Measurements from ENCODE around the gene TEDDM1.

TEDDM1 gene

DNA sequence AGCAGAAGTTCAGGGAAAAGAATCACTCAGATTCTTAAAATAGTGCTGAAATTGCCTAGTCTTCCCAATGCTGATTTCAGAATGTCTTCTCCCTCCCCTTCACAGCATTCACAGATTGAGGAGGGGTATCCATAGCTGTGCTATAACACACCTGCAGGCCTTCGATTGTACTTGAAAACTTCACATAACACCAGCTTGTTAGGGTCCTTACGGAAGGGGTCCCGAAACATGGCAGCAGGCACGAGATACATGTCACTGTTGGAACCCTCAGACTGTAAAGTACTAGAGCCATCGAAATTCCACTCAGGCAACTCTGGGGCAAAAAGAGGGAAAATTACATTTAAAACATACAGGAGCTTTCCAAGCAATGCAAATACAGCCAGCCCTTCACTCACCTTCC lies 13.5 kb downstream of the TEDDM1 start:
- TF ChIP-seq ZFX (IDR thresholded peaks at IDR 0.05) = no peak
- TF ChIP-seq, protein P1, sequence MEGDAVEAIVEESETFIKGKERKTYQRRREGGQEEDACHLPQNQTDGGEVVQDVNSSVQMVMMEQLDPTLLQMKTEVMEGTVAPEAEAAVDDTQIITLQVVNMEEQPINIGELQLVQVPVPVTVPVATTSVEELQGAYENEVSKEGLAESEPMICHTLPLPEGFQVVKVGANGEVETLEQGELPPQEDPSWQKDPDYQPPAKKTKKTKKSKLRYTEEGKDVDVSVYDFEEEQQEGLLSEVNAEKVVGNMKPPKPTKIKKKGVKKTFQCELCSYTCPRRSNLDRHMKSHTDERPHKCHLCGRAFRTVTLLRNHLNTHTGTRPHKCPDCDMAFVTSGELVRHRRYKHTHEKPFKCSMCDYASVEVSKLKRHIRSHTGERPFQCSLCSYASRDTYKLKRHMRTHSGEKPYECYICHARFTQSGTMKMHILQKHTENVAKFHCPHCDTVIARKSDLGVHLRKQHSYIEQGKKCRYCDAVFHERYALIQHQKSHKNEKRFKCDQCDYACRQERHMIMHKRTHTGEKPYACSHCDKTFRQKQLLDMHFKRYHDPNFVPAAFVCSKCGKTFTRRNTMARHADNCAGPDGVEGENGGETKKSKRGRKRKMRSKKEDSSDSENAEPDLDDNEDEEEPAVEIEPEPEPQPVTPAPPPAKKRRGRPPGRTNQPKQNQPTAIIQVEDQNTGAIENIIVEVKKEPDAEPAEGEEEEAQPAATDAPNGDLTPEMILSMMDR (conservative IDR thresholded peaks at IDR 0.05) = no peak
- H3K27ac ChIP-seq = no peak overlapping the region

DNA sequence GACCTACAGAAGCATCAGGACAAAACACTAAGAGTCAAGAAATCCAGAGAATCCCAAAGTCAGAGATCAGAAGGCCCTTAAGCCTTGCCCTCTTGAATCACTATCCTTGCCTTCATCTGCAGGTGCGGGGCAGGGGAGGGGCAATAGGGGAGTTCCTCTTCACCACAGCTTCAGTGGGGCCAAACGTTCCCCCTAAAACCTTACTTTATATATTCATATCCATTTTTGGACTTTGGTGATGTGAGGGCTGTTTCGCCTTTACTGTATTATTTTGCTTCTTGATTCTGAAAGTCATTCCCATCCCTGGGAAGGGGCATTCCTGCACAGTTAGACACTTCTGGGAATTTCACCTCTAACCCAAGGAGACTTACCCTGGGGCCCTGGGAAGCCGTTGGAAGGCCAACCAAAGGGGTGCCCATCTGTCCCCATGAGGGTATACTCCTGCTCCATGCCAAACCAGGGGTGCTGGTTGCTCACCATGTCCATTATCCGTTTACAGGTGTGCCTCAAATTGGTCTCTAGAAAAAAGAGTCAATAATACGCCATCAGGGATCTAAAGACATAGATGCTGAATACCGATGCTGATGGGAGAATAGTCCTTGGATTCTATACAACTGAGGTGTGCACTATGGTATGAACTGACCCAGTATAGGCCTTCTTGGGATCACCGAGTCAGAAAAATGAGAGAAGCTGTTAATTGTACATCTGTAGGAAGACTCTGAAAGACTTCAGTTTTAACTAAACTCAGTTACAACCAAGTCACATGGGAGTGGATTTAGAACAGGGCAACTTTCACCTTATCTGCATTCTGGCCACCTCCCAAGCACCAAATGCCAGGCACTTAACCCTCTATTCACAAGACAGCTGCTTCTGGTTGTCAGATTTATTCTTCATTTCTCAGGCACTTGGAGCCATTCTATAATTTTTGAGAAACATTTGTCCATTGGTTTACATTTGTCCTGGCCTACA lies 14.3 kb downstream of the TEDDM1 start:
- TF ChIP-seq, protein P1 (conservative IDR thresholded peaks at IDR 0.05) = no peak
- no peak for TF ChIP-seq ZFX (IDR thresholded peaks at IDR 0.05)
- no peak overlapping the region for H3K27ac ChIP-seq

DNA sequence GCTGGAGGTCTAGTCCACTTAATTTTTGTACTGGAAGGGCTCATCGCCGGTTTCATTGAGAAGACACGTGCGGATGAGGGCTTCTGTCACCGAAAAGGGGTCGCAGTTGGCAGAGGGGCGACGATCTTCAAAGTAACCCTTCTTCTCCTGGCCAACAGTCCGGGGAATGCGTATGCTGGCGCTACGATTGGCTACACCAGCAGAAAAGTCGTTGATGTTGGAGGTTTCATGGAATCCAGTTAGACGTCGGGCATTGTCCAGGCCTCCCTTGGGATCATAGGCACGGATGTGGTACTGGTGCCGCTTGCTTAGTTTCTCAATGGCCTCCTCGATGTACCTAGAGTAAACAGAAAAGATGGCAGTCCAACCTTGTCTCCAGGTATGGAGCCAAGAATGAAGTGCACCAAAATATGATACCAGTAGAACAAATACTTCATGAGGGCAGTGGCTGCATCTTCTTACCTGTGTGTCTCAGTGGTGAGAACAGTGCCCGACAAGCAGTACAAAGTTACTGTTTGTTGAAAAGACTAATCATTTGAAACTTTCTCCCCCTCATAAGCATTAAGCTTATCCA lies 16.0 kb downstream of the TEDDM1 start:
- H3K27ac ChIP-seq = no peak overlapping the region
- TF ChIP-seq, protein P1 (conservative IDR thresholded peaks at IDR 0.05) = no peak
- no peak for TF ChIP-seq ZFX (IDR thresholded peaks at IDR 0.05)

DNA sequence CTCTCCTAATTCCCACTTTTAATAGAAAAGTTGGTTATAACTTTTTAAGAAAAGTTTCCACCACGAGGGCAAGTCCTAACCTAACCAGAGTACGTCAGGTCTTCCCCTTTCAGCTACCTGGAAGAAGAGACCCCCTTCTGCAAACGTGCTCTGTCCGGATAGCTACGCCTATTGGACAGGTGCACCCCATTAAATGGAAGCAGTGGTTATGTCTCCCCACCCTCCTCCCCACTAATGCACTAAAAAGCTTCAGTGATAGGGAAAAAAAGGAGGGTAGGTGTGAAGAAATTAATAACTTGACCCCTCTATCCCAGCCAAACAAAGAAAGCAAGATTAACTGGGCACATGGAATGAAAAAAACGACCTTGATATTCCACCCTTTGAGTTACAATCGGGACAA lies 16.5 kb downstream of the TEDDM1 start:
- no peak overlapping the region for H3K27ac ChIP-seq
- TF ChIP-seq ZFX (IDR thresholded peaks at IDR 0.05) = no peak
- TF ChIP-seq, protein P1 (conservative IDR thresholded peaks at IDR 0.05) = no peak

DNA sequence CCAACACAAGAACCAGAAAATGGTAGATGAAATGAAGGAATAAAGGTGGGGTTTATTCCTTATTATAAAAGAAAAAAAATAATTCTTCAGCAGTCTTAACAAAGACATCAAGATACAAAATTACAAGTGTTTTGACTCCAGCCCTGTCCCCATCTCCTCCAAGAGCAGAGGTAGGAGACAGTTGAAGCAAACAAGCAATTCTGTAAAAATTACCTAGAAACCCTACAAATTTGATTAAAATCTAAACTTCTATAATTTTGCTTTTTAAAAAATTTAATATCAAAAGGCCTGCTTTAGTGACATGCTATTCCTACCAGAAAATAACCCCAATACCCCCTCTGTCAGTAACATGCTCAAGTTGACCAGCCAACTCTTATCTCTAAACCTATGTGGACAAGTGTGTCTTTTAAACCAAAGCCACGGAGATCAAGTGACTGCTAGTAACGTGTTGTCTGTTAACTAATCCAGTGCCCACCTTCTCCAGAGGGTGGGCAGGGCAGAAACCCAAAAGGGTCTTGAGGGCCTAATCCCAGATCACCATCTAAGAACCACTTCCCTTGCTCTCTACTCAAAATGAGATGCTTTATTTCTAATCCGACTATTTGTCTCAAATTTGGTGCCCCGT lies 17.3 kb downstream of the TEDDM1 start:
- TF ChIP-seq, protein P1 (conservative IDR thresholded peaks at IDR 0.05) = no peak
- TF ChIP-seq ZFX (IDR thresholded peaks at IDR 0.05) = no peak
- H3K27ac ChIP-seq = no peak overlapping the region

DNA sequence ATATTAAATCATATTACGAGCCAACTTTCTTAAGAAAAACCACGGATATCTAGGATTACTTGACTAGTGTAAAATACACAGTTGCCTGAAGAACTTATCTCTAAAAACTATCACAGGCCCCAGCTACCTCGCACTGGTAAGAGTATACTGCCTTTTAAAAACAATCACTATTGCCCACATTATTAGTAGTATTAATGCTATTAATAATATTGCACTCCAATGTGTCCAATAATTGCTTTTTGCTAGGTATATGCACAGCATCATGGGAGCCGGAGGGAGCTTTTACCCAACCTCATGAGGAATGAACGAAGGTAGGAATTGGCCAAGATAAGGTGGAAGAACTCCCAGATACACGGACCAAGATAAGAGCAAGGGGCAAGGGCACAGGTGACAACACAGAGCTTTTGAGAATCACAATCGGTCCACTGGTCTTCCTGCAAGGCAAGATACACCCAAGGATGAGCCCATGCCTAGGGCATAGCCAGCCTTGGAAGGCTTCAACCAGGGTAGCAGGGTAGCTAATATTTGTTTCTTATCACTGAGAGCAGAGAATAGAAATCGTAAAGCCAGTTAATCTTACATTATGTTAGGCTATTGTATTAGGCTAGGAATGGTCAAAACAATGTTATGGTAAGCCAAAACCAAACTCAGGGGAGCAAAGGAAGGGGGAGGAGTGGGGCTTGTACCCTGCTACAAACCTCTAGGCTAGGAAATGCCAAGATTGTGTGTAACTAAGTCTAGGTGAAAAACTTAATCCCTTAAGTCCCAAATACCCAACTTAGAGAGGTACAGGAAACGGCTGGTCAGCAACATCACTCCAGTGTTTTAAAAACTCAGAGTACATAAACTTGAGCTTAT lies 18.3 kb downstream of the TEDDM1 start:
- H3K27ac ChIP-seq = no peak overlapping the region

More for the DNA sequence above, 18.3 kb downstream of the TEDDM1 start:
- no peak for TF ChIP-seq ZFX (IDR thresholded peaks at IDR 0.05)
- TF ChIP-seq, protein P1 (conservative IDR thresholded peaks at IDR 0.05) = no peak

All from C4-2B (cell line).